Chondrocyte (in vitro differentiated cells): Measurements from ENCODE around the gene CCDC57. TPM values are rescaled to one million over a fixed set of nuclear protein-coding genes. Genes with fewer than 3 reads are reported as not detected.

Experiments used
- DNase-seq: peaks from one replicate; pipeline ENCODE4 v3.0.0; 2021; ENCODE audit warnings: mixed read lengths, low spot score
- H3K27ac Mint-ChIP-seq: one replicate; pipeline ENCODE4 v1.8.0; 2021; ENCODE audit warnings: mild to moderate bottlenecking, moderate library complexity, mixed read lengths; ENCODE audit not compliant: unreplicated experiment
- H3K27me3 Mint-ChIP-seq: 2 replicates; pipeline ENCODE4 v1.8.0; 2021; ENCODE audit warnings: low read depth, mixed read lengths
- H3K36me3 Mint-ChIP-seq: 2 replicates; pipeline ENCODE4 v1.8.0; 2021; ENCODE audit warnings: low read depth, mixed read lengths
- H3K4me1 Mint-ChIP-seq: 2 replicates; pipeline ENCODE4 v1.8.0; 2021; ENCODE audit warnings: low read depth, mild to moderate bottlenecking, mixed read lengths
- H3K4me3 Mint-ChIP-seq: one replicate; pipeline ENCODE4 v1.8.0; 2021; ENCODE audit warnings: mild to moderate bottlenecking, moderate library complexity, mixed read lengths; ENCODE audit not compliant: unreplicated experiment
- H3K9me3 Mint-ChIP-seq: 2 replicates; pipeline ENCODE4 v1.8.0; 2021; ENCODE audit warnings: low read depth, mixed read lengths
- CTCF ChIP-seq: fragments of 200-600 bp; sonication (generic); IDR thresholded peaks from 2 replicates; pipeline ENCODE4 v1.5.0; 2021; ENCODE audit warnings: antibody characterized with exemption, mild to moderate bottlenecking, moderate library complexity
- total RNA-seq: library from RNA; stranded (reverse); gene quantifications from 3 replicates; pipeline ENCODE4 v1.2.1, GENCODE V29; 2021

Gene CCDC57
- total RNA-seq, 1 donor from 2014 or later: 23.5 TPM

GRCh38 chr17:82100502-82101298, 111.9 kb downstream of the CCDC57 start:
- H3K27ac Mint-ChIP-seq: no peak overlapping the region
- H3K9me3 Mint-ChIP-seq: no peaks in the 10 kb centered on the region
- H3K27me3 Mint-ChIP-seq: no peaks in the 10 kb centered on the region
- H3K4me3 Mint-ChIP-seq: no peak overlapping the region
- no peak for DNase-seq
- H3K4me1 Mint-ChIP-seq: peaks cover 20% of the 10 kb centered on the region
- H3K36me3 Mint-ChIP-seq: peaks cover 1% of the 10 kb centered on the region
- no peak for TF ChIP-seq CTCF

- DNase-seq: no peak
- peaks cover 22% of the 10 kb centered on the region for H3K4me1 Mint-ChIP-seq
- no peaks in the 10 kb centered on the region for H3K27me3 Mint-ChIP-seq
- H3K9me3 Mint-ChIP-seq: no peaks in the 10 kb centered on the region
- peak overlapping the region; percentile 70 for H3K4me3 Mint-ChIP-seq
- H3K27ac Mint-ChIP-seq: peak overlapping the region; percentile 78
- H3K36me3 Mint-ChIP-seq: peaks cover 1% of the 10 kb centered on the region
- TF ChIP-seq CTCF: no peak
Measured at GRCh38 chr17:82098939-82099763, 113.5 kb downstream of the CCDC57 start.

- H3K4me1 Mint-ChIP-seq: peaks cover 22% of the 10 kb centered on the region
- H3K27ac Mint-ChIP-seq: peak within 1 kb of the TSS; percentile 32
Measured at GRCh38 chr17:82098169-82098938, 114.3 kb downstream of the CCDC57 start, which contains the start of gene FASN. FASN (minus strand) TSS chr17:82098236; CDS start chr17:82096445, 1,791 bp downstream.

GRCh38 chr17:82097919-82098168, 114.8 kb downstream of the CCDC57 start:
- no peak for DNase-seq

More at GRCh38 chr17:82098169-82098938, 114.3 kb downstream of the CCDC57 start, which contains the start of gene FASN:
- peak; percentile 76 for TF ChIP-seq CTCF
- H3K9me3 Mint-ChIP-seq: no peaks in the 10 kb centered on the region
- H3K36me3 Mint-ChIP-seq: peaks cover 2% of the 10 kb centered on the region
- no peak for DNase-seq
- no peaks in the 10 kb centered on the region for H3K27me3 Mint-ChIP-seq
- peak within 1 kb of the TSS; percentile 67 for H3K4me3 Mint-ChIP-seq

More at GRCh38 chr17:82097919-82098168, 114.8 kb downstream of the CCDC57 start:
- no peak for TF ChIP-seq CTCF
- Mint-ChIP-seq H3K27me3 (no peaks in the 10 kb centered on the region), H3K27ac (no peak overlapping the region), H3K4me3 (peak overlapping the region; percentile 53), H3K36me3 (peaks cover 4% of the 10 kb centered on the region), H3K4me1 (peaks cover 22% of the 10 kb centered on the region), H3K9me3 (no peaks in the 10 kb centered on the region)
